IMR-90 (cell line): ENCODE measurements around the gene HOXC5. TPM values are rescaled to one million over a fixed set of nuclear protein-coding genes. Genes with fewer than 3 reads are reported as not detected.

Source experiments
- ATAC-seq: fragments of 200-7000 bp; cut with Tn5 transposase; 2 replicates; pipeline ENCODE4 v1.9.1; 2020; ENCODE audit warnings: low read depth, mild to moderate bottlenecking, moderate library complexity
- BruUV-seq: library from RNA; stranded (reverse); fragments of 400-500 nt; replicated peaks from 2 replicates; lab custom pipeline; 2021; lab: Mats Ljungman, UMichigan
- CTCF ChIA-PET: fragments of 300-600 bp; formaldehyde crosslinking; extraction: SDS; loops from one replicate; lab custom pipeline; 2021; ENCODE audit warnings: antibody characterized with exemption; lab: Yijun Ruan, JAX
- POLR2A ChIA-PET: fragments of 300-600 bp; sonication (Branson Sonifier 250); formaldehyde crosslinking; loops from one replicate; lab custom pipeline; 2022; ENCODE audit warnings: antibody characterized with exemption; ENCODE audit not compliant: unreplicated experiment; lab: Charles Lee
- DNase-seq: peaks from one replicate; pipeline ENCODE4 v3.0.0; 2013
- H2AFZ ChIP-seq: replicated peaks from 2 replicates; pipeline ENCODE3; 2013; ENCODE audit warnings: low read length, mild to moderate bottlenecking; ENCODE audit not compliant: poor library complexity
- H2AK5ac ChIP-seq: 2 replicates; pipeline ENCODE4 v1.6.1; 2013; ENCODE audit warnings: low read depth, low read length, inconsistent platforms
- H2AK9ac ChIP-seq: replicated peaks from 2 replicates; pipeline ENCODE3; 2013; ENCODE audit warnings: mild to moderate bottlenecking, low read depth, low read length, moderate library complexity; ENCODE audit not compliant: poor library complexity
- H2BK120ac ChIP-seq: 2 replicates; pipeline ENCODE4 v1.6.1; 2013; ENCODE audit warnings: low read depth, low read length, inconsistent platforms
- H2BK15ac ChIP-seq: 3 replicates; pipeline ENCODE4 v1.6.1; 2013; ENCODE audit warnings: low read depth, low read length, inconsistent platforms
- H2BK20ac ChIP-seq: 2 replicates; pipeline ENCODE4 v1.6.1; 2013; ENCODE audit warnings: low read depth, mild to moderate bottlenecking, inconsistent platforms, low read length, moderate library complexity
- H2BK5ac ChIP-seq: 2 replicates; pipeline ENCODE4 v1.6.1; 2013; ENCODE audit warnings: mild to moderate bottlenecking, low read depth, low read length, inconsistent platforms; ENCODE audit not compliant: poor library complexity, severe bottlenecking
- H3K14ac ChIP-seq: replicated peaks from 2 replicates; pipeline ENCODE4 v1.6.1; 2013; ENCODE audit warnings: low read depth, low read length, inconsistent platforms
- H3K18ac ChIP-seq: 2 replicates; pipeline ENCODE4 v1.6.1; 2013; ENCODE audit warnings: low read depth, low read length, control low read depth
- H3K23ac ChIP-seq: 2 replicates; pipeline ENCODE4 v1.6.1; 2013; ENCODE audit warnings: low read depth, low read length, inconsistent platforms
- H3K27ac ChIP-seq: 2 replicates; pipeline ENCODE4 v1.5.1; 2013; ENCODE audit warnings: mild to moderate bottlenecking, control low read depth, low read length; ENCODE audit not compliant: insufficient read depth
- H3K27me3 ChIP-seq: 2 replicates; pipeline ENCODE4 v1.6.1; 2013; ENCODE audit warnings: low read length; ENCODE audit not compliant: control insufficient read depth, insufficient read depth
- H3K36me3 ChIP-seq: 2 replicates; pipeline ENCODE4 v1.6.1; 2013; ENCODE audit warnings: low read length, mixed read lengths; ENCODE audit not compliant: control insufficient read depth, insufficient read depth
- H3K4ac ChIP-seq: 2 replicates; pipeline ENCODE4 v1.6.1; 2013; ENCODE audit warnings: low read depth, low read length, inconsistent platforms
- H3K4me1 ChIP-seq: 2 replicates; pipeline ENCODE4 v1.6.1; 2013; ENCODE audit warnings: low read length, mixed read lengths; ENCODE audit not compliant: control insufficient read depth, insufficient read depth
- H3K4me2 ChIP-seq: 2 replicates; pipeline ENCODE4 v1.6.1; 2013; ENCODE audit warnings: low read depth, mild to moderate bottlenecking, control low read depth, low read length, moderate library complexity
- H3K4me3 ChIP-seq: 2 replicates; pipeline ENCODE4 v1.5.1; 2013; ENCODE audit warnings: low read depth, mild to moderate bottlenecking, control low read depth, low read length, moderate library complexity; ENCODE audit not compliant: insufficient read depth
- H3K56ac ChIP-seq: 2 replicates; pipeline ENCODE4 v1.6.1; 2013; ENCODE audit warnings: low read length, inconsistent platforms; ENCODE audit not compliant: insufficient read depth; ENCODE audit errors: extremely low read depth
- H3K79me1 ChIP-seq, 2 experiments: 2 replicates each; pipeline ENCODE4 v1.6.1; 2013; ENCODE audit warnings: low read length in 2 of 2, inconsistent platforms in 1 of 2, low read depth in 1 of 2
- H3K9ac ChIP-seq: 2 replicates; pipeline ENCODE4 v1.6.1; 2013; ENCODE audit warnings: low read depth, low read length, control low read depth
- H3K9me1 ChIP-seq: 2 replicates; pipeline ENCODE4 v1.6.1; 2013; ENCODE audit warnings: low read length, inconsistent platforms; ENCODE audit not compliant: insufficient read depth
- H3K9me3 ChIP-seq: 2 replicates; pipeline ENCODE4 v1.6.1; 2013; ENCODE audit warnings: low read length; ENCODE audit not compliant: control insufficient read depth, insufficient read depth
- H4K20me1 ChIP-seq: 2 replicates; pipeline ENCODE4 v1.6.1; 2013; ENCODE audit warnings: low read length, inconsistent platforms; ENCODE audit not compliant: insufficient read depth
- H4K5ac ChIP-seq: 2 replicates; pipeline ENCODE4 v1.6.1; 2013; ENCODE audit warnings: mild to moderate bottlenecking, low read depth, low read length, control low read depth
- H4K8ac ChIP-seq, 2 experiments: 2 replicates each; pipeline ENCODE4 v1.6.1; 2013; ENCODE audit warnings: low read depth in 2 of 2, low read length in 2 of 2, control low read depth in 1 of 2, inconsistent platforms in 1 of 2
- H4K91ac ChIP-seq: 2 replicates; pipeline ENCODE4 v1.6.1; 2013; ENCODE audit warnings: low read depth, low read length, inconsistent platforms; ENCODE audit not compliant: insufficient read depth
- BHLHE40 ChIP-seq: fragments of 150-350 bp; IDR thresholded peaks from 2 replicates; pipeline ENCODE4 v1.6.1; 2016; ENCODE audit warnings: mild to moderate bottlenecking, low read depth, low read length
- CEBPB ChIP-seq: IDR thresholded peaks from 2 replicates; pipeline ENCODE4 v1.6.1; 2012; ENCODE audit warnings: low read depth, low read length, improper control_type of control experiment
- CHD1 ChIP-seq: IDR thresholded peaks from 2 replicates; pipeline ENCODE4 v1.6.1; 2012; ENCODE audit warnings: low read depth, low read length, improper control_type of control experiment
- FOS ChIP-seq: fragments of 150-350 bp; IDR thresholded peaks from 2 replicates; pipeline ENCODE4 v1.6.1; 2016; ENCODE audit warnings: low read depth, low read length
- MAFK ChIP-seq: IDR thresholded peaks from 2 replicates; pipeline ENCODE4 v1.6.1; 2012; ENCODE audit warnings: low read depth, low read length, improper control_type of control experiment
- MAZ ChIP-seq: IDR thresholded peaks from 2 replicates; pipeline ENCODE4 v1.6.1; 2012; ENCODE audit warnings: low read depth, mild to moderate bottlenecking, low read length, improper control_type of control experiment, moderate library complexity, borderline replicate concordance
- MXI1 ChIP-seq: IDR thresholded peaks from 2 replicates; pipeline ENCODE4 v1.6.1; 2012; ENCODE audit warnings: low read depth, mild to moderate bottlenecking, low read length, moderate library complexity, borderline replicate concordance
- NFE2L2 ChIP-seq: fragments of 150-350 bp; IDR thresholded peaks from 2 replicates; pipeline ENCODE4 v1.6.1; 2016; ENCODE audit warnings: low read depth, mild to moderate bottlenecking, low read length
- POLR2A ChIP-seq: IDR thresholded peaks from 2 replicates; pipeline ENCODE4 v1.6.1; 2012; ENCODE audit warnings: mild to moderate bottlenecking, low read depth, low read length
- RAD21 ChIP-seq: IDR thresholded peaks from 2 replicates; pipeline ENCODE4 v1.6.1; 2012; ENCODE audit warnings: low read length, improper control_type of control experiment
- RCOR1 ChIP-seq: IDR thresholded peaks from 2 replicates; pipeline ENCODE4 v1.6.1; 2012; ENCODE audit warnings: mild to moderate bottlenecking, low read length, improper control_type of control experiment; ENCODE audit not compliant: insufficient replicate concordance
- RFX5 ChIP-seq: IDR thresholded peaks from 2 replicates; pipeline ENCODE4 v1.8.0; 2012; ENCODE audit warnings: low read depth, mild to moderate bottlenecking, low read length, moderate library complexity
- SMC3 ChIP-seq: fragments of 150-350 bp; IDR thresholded peaks from 2 replicates; pipeline ENCODE4 v1.6.1; 2016; ENCODE audit warnings: low read depth, mild to moderate bottlenecking, antibody characterized with exemption, low read length, moderate library complexity
- USF2 ChIP-seq: fragments of 150-350 bp; IDR thresholded peaks from 2 replicates; pipeline ENCODE4 v1.6.1; 2017; ENCODE audit warnings: mild to moderate bottlenecking, antibody characterized with exemption, low read length, low read depth
- WGBS, 2 experiments: methylation state at CpG; one replicate each; pipeline versions ENCODE4 v1.1.5 to v1.1.7; 2013; ENCODE audit warnings: missing lambda C conversion rate in 2 of 2; ENCODE audit not compliant: insufficient read length in 1 of 2; ENCODE audit errors: extremely low coverage in 2 of 2; 5-methylcytosine and 5-hydroxymethylcytosine counted together
- dilution Hi-C: fragments of 300-500 bp; cut with HindIII; formaldehyde crosslinking; loops from one replicate; pipeline ENCODE4 v1.14.3; 2018; ENCODE audit warnings: low sequenced_read_pairs; ENCODE audit not compliant: unreplicated experiment
- in situ Hi-C: fragments of 300-500 bp; cut with MboI; formaldehyde crosslinking; loops from 3 replicates; pipeline ENCODE4 v1.14.3; 2019; ENCODE audit warnings: low sequenced_read_pairs, inconsistent platforms, mixed read lengths
- intact Hi-C: fragments of 100-400 bp; cut with micrococcal nuclease; formaldehyde crosslinking; loops from 2 replicates; pipeline ENCODE4 v1.10.0; 2022
- polyA plus RNA-seq, 3 experiments: library from polyadenylated mRNA; depleted of rRNA; stranded (reverse); fragments of >200 nt; gene quantifications; 2 replicates each; pipeline ENCODE4 v1.2.3, GENCODE V29; 2012; ENCODE audit warnings: low replicate concordance in 1 of 3
- total RNA-seq: library from RNA; depleted of rRNA; stranded (reverse); fragments of >200 nt; gene quantifications from 2 replicates; pipeline ENCODE4 v1.2.3, GENCODE V29; 2012
- TF ChIP-seq, protein P1 (sequence below): fragments of 150-350 bp; IDR thresholded peaks from 2 replicates; pipeline ENCODE4 v1.6.1; 2016; ENCODE audit warnings: low read depth, mild to moderate bottlenecking, low read length, moderate library complexity, borderline replicate concordance
- TF ChIP-seq, protein P2 (sequence below): conservative IDR thresholded peaks from 2 replicates; pipeline ENCODE4 v1.5.1; 2012; ENCODE audit warnings: mild to moderate bottlenecking, low read depth, low read length, improper control_type of control experiment

HOXC5 gene
- total and polyA plus RNA-seq, 2 of the 4 experiments (the other 2 are of a cell fraction) = not detected

- Histone ChIP-seq H3K18ac (no peak overlapping the region), H3K14ac (no peak overlapping the region), H3K27ac (no peak overlapping the region), H2AK9ac (no peak overlapping the region), H3K9me3 (no peaks in the 10 kb centered on the region), H2BK120ac (no peak overlapping the region), H3K23ac (no peak overlapping the region), H2BK5ac (no peak overlapping the region), H4K8ac (no peak overlapping the region), H2AFZ (no peak overlapping the region), H4K20me1 (no peaks in the 10 kb centered on the region), H3K4me2 (no peak overlapping the region), H3K9ac (no peak overlapping the region), H2AK5ac (no peak overlapping the region), H4K5ac (no peak overlapping the region), H4K91ac (no peak overlapping the region), H2BK15ac (no peak overlapping the region), H2BK20ac (no peak overlapping the region), H3K79me1 (no peaks in the 10 kb centered on the region), H3K27me3 (peaks cover 78% of the 10 kb centered on the region), H3K4me1 (no peaks in the 10 kb centered on the region), H3K56ac (no peak overlapping the region), H3K36me3 (no peaks in the 10 kb centered on the region), H3K4ac (no peak overlapping the region), H3K4me3 (no peak overlapping the region), H3K9me1 (no peaks in the 10 kb centered on the region)
- in situ Hi-C loops (no loop called here), dilution Hi-C loops (no loop called here), intact Hi-C loops (no loop called here)
- ATAC-seq (no peak), DNase-seq (no peak)
- no peak for TF ChIP-seq FOS
- TF ChIP-seq RAD21 = no peak
- no peak for TF ChIP-seq RFX5
- TF ChIP-seq MAZ = no peak
- TF ChIP-seq, protein P1, sequence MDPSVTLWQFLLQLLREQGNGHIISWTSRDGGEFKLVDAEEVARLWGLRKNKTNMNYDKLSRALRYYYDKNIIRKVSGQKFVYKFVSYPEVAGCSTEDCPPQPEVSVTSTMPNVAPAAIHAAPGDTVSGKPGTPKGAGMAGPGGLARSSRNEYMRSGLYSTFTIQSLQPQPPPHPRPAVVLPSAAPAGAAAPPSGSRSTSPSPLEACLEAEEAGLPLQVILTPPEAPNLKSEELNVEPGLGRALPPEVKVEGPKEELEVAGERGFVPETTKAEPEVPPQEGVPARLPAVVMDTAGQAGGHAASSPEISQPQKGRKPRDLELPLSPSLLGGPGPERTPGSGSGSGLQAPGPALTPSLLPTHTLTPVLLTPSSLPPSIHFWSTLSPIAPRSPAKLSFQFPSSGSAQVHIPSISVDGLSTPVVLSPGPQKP = no peak
- no peak for TF ChIP-seq NFE2L2
- TF ChIP-seq, protein P2, sequence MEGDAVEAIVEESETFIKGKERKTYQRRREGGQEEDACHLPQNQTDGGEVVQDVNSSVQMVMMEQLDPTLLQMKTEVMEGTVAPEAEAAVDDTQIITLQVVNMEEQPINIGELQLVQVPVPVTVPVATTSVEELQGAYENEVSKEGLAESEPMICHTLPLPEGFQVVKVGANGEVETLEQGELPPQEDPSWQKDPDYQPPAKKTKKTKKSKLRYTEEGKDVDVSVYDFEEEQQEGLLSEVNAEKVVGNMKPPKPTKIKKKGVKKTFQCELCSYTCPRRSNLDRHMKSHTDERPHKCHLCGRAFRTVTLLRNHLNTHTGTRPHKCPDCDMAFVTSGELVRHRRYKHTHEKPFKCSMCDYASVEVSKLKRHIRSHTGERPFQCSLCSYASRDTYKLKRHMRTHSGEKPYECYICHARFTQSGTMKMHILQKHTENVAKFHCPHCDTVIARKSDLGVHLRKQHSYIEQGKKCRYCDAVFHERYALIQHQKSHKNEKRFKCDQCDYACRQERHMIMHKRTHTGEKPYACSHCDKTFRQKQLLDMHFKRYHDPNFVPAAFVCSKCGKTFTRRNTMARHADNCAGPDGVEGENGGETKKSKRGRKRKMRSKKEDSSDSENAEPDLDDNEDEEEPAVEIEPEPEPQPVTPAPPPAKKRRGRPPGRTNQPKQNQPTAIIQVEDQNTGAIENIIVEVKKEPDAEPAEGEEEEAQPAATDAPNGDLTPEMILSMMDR = no peak
- TF ChIP-seq MAFK = no peak
- no peak for TF ChIP-seq CHD1
- no peak for TF ChIP-seq MXI1
- TF ChIP-seq BHLHE40 = no peak
- TF ChIP-seq USF2 = no peak
- TF ChIP-seq RCOR1 = no peak
- no peak for TF ChIP-seq CEBPB
- TF ChIP-seq POLR2A = no peak
- no peak for TF ChIP-seq SMC3
- no TSS peak for BruUV-seq
- POLR2A ChIA-PET = no interaction called here
- CTCF ChIA-PET = no interaction called here
- WGBS, 2 experiments = 85% methylated on average over 2 of the region's 6 CpGs; no CpG with 5 or more reads in 1 of the 2 experiments
Measured at GRCh38 chr12:54049108-54049507, 16.3 kb downstream of the HOXC5 start.
